Measurements from ENCODE around the gene RNF224. TPM values are rescaled to one million over a fixed set of nuclear protein-coding genes. Genes with fewer than 3 reads are reported as not detected.

RNF224 gene
- total and polyA plus RNA-seq, 2 of the 13 experiments (the other 11 are each of a cell fraction or from before 2014, with no cell fraction given): 0.09 TPM; not detected in 1

GRCh38 chr9:137205126-137206069, 21.9 kb upstream of the RNF224 start, which contains the start of the genes NDOR1 and TMEM203 (continued):
- 0 out of 2 replicates have a peak, but pooled peaks have one; percentile 68 for TF ChIP-seq ZNF589 (CRISPR knock-in tag; conservative IDR thresholded peaks at IDR 0.05)
- TF ChIP-seq HDAC6 (IDR thresholded peaks at IDR 0.05; ENCODE audit: low read depth, low read length): no peak
- TF ChIP-seq PREB (CRISPR knock-in tag; IDR thresholded peaks at IDR 0.05): no peak
- TF ChIP-seq, protein P1, sequence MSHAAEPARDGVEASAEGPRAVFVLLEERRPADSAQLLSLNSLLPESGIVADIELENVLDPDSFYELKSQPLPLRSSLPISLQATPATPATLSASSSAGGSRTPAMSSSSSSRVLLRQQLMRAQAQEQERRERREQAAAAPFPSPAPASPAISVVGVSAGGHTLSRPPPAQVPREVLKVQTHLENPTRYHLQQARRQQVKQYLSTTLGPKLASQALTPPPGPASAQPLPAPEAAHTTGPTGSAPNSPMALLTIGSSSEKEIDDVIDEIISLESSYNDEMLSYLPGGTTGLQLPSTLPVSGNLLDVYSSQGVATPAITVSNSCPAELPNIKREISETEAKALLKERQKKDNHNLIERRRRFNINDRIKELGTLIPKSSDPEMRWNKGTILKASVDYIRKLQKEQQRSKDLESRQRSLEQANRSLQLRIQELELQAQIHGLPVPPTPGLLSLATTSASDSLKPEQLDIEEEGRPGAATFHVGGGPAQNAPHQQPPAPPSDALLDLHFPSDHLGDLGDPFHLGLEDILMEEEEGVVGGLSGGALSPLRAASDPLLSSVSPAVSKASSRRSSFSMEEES (CRISPR knock-in tag; IDR thresholded peaks at IDR 0.05): 0 out of 2 replicates have a peak, but pooled peaks have one; percentile 19
- TF ChIP-seq TEF (CRISPR knock-in tag; IDR thresholded peaks at IDR 0.05): no peak; the same call in 1 of the 2 replicates
- peak; percentile 64; the same call in 1 of the 2 replicates for TF ChIP-seq KDM3A (CRISPR knock-in tag; IDR thresholded peaks at IDR 0.05; ENCODE audit: low read depth)
- peak; percentile 63; the same call in 1 of the 2 replicates for TF ChIP-seq ZNF124 (CRISPR knock-in tag; IDR thresholded peaks at IDR 0.05)
- TF ChIP-seq, protein P2, sequence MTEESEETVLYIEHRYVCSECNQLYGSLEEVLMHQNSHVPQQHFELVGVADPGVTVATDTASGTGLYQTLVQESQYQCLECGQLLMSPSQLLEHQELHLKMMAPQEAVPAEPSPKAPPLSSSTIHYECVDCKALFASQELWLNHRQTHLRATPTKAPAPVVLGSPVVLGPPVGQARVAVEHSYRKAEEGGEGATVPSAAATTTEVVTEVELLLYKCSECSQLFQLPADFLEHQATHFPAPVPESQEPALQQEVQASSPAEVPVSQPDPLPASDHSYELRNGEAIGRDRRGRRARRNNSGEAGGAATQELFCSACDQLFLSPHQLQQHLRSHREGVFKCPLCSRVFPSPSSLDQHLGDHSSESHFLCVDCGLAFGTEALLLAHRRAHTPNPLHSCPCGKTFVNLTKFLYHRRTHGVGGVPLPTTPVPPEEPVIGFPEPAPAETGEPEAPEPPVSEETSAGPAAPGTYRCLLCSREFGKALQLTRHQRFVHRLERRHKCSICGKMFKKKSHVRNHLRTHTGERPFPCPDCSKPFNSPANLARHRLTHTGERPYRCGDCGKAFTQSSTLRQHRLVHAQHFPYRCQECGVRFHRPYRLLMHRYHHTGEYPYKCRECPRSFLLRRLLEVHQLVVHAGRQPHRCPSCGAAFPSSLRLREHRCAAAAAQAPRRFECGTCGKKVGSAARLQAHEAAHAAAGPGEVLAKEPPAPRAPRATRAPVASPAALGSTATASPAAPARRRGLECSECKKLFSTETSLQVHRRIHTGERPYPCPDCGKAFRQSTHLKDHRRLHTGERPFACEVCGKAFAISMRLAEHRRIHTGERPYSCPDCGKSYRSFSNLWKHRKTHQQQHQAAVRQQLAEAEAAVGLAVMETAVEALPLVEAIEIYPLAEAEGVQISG (CRISPR knock-in tag; IDR thresholded peaks at IDR 0.05): peak; percentile 94
- TF ChIP-seq ZNF407 (CRISPR knock-in tag; IDR thresholded peaks at IDR 0.05; ENCODE audit: not compliant biosample characterization): no peak
- TF ChIP-seq TEAD2 (CRISPR knock-in tag; IDR thresholded peaks at IDR 0.05): no peak
- TF ChIP-seq ZNF430 (CRISPR knock-in tag; IDR thresholded peaks at IDR 0.05): 0 out of 2 replicates have a peak, but pooled peaks have one; percentile 47
- peak; percentile 96 for TF ChIP-seq RBFOX2 (IDR thresholded peaks at IDR 0.05; ENCODE audit: low read depth, low read length)
- TF ChIP-seq ZNF10 (CRISPR knock-in tag; IDR thresholded peaks at IDR 0.05; ENCODE audit: borderline replicate concordance, low read depth): no peak
